GM12874 (cell line): ENCODE results near the gene PTGR1.

Source experiments
- CTCF ChIP-seq: IDR thresholded peaks from 2 replicates; pipeline ENCODE4 v1.5.1; 2011; ENCODE audit warnings: low read depth, mild to moderate bottlenecking, control low read depth, low read length, moderate library complexity; ENCODE audit not compliant: insufficient read depth

The PTGR1 gene

GRCh38 chr9:111559000-111559610 is 40.3 kb downstream of the PTGR1 start:
- no peak for TF ChIP-seq CTCF

GRCh38 chr9:111548623-111549022 is 50.8 kb downstream of the PTGR1 start:
- TF ChIP-seq CTCF: no peak

GRCh38 chr9:111542497-111543254 is 56.8 kb downstream of the PTGR1 start:
- TF ChIP-seq CTCF: no peak

- no peak for TF ChIP-seq CTCF
These were observed 66.2 kb downstream of the PTGR1 start for GRCh38 chr9:111533099-111533790.

GRCh38 chr9:111531716-111532115 is 67.7 kb downstream of the PTGR1 start:
- TF ChIP-seq CTCF: no peak

- TF ChIP-seq CTCF: no peak
These were observed 69.7 kb downstream of the PTGR1 start for GRCh38 chr9:111529787-111530186.

GRCh38 chr9:111527347-111527746 is 72.1 kb downstream of the PTGR1 start:
- no peak for TF ChIP-seq CTCF
